ENCODE data around the gene ORC1.

GRCh38 chr1:52385376-52385775 is 18.8 kb downstream of the ORC1 start:
- TF ChIP-seq TAF1 (IDR thresholded peaks at IDR 0.05; ENCODE audit: borderline replicate concordance, low read depth, low read length) (no peak), POLR2AphosphoS5 (IDR thresholded peaks at IDR 0.05; ENCODE audit: low read depth, low read length) (no peak)
